NCI-H2227 (cell line): Measurements from ENCODE around the gene RASGEF1C.

Experiments used
- DNase-seq: peaks from one replicate; lab custom pipeline; 2025; ENCODE audit not compliant: unreplicated experiment; lab: John Stamatoyannopoulos, UW

The RASGEF1C gene

DNA sequence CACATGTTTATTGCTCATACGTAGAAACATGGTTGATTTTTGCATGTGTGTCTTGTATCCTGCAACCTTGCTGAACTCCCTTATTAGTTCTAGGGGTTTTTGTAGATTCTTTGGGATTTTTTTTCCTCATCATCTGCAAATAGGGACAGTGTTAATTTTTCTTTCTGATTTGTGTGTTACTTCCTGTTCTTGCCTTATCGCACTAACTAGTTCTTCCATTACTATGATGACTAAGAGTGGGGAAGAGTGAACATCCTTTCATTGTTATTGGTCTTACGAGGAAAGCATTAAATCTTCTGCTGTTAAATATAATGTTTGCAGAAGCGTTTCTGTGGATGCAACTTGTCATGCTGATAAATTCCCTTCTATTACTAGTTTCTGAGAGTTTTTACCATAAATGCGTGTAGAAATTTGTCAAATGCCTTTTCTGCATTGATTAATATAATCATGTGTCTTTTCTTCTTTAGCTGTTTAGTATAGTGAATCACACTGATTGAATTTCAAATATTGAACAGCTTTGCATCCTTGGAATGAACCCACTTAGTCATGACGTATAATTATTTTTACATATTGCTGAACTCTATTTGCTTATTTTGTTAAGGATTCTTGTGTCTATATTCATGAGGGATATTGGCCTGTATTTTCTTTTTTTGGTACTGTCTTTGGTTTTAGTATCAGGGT lies 105.4 kb downstream of the RASGEF1C start:
- DNase-seq = no peak

GRCh38 chr5:180102636-180103035 lies 106.4 kb downstream of the RASGEF1C start:
- DNase-seq = no peak

DNA sequence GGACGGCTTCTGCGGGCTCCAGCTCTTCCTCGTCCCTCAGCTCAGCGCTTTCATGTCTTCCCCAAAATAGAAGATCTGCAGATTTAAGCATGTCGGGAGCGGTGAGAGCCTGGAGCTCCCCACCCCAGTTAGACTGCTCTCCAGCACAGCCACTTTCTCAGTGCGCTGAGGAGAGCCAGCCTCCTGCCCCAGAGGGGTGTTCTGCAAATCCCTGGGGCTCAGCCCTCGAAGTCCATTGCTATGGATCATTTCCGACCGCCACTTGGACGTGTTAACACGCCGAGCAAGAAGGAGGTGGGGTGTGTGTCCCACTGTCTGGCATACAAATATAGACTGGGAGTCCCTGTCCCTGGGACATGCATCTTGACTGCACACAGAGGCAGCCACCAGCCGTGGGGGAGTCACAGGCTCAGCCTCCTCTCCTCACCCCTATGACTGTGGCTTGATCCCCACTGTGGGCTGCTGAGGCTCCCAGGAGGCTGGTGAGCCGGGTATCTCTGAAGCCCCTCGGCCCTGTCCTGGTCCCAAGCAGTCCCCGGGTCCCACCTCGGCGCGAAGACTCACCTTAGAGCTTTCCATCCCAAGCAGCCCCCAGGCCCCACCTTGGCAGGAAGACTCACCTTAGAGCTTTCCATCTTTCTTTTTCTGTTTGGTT lies 107.4 kb downstream of the RASGEF1C start:
- no peak for DNase-seq

GRCh38 chr5:180100621-180101450 lies 108.2 kb downstream of the RASGEF1C start:
- no peak for DNase-seq

DNA sequence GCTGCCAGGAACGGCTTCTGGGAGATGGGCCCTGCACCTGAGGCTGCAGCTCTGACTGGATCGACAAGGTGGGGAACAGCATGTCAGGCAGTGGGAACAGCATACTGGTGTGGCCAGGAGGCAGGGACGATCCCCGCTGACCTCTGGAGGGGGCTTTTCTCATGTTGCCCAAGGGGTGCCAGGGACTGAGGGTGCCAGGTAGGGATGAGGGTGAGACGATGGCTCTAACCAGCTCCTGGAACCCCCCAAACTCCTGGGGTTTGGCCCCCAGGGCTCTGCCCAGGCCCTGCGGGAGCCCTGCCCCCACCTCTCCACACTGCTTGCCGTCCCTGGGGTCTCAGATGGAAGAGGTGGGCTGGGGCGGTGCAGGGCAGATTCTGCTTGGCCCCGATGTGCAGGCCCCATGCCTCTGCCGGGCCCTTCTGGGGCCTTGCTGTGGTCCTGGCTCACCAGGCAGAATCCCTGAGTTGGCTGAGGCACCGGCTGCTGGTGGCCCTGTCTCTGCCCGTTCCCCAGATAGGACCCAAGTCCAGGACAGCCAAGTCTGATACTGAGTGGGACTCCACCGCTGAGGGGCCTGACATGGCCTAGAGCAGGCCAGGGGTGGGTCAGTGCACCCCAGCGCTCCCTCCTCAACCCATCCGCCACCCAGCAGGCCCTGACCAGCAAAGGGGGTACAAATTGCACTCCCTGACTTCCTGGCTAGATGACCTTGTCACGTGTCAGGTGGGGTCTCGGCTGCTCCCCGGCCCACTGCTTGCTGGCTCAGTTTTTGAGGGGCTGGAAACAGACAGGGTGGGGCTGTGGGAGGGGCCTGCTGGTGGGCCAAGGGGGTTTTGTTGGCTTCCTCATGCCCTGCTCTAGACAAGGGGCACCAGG lies 109.0 kb downstream of the RASGEF1C start:
- DNase-seq = no peak

DNA sequence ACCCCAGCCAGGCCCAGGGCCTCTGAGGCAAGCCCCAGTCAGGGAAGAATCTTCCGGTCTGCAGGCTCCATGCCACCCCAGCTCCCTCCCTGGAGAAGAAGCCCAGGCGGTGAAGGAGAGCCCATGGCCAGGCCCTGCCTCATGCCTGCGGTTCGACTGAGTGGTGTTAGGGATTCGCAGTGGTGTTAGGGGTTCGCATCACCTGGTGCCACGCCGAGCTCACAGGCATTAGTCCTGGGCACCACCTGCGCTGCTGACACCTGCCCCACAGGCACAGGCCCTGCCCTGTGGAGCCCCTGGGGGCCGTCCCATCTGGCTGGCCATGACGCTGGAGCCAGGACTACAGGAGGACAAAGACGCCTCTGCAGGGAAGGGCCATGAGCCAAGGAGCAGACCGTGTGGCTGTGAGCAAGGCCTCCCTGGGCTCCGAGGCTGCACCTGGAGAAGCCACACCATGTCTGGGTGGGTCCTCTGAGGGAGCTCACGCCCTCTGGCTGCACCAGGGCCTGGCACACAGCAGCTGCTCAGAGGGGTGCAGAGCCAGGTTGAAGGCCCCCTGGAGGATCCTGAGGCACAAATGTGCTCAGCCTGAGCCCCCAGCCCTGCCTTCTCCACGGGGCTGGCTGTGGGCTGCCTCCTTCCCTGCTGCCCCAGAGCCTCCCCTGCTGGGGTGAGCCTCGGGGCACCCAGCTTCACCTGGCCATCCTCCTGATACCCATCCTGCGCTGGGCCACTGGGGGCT lies 109.8 kb downstream of the RASGEF1C start:
- DNase-seq = no peak

DNA sequence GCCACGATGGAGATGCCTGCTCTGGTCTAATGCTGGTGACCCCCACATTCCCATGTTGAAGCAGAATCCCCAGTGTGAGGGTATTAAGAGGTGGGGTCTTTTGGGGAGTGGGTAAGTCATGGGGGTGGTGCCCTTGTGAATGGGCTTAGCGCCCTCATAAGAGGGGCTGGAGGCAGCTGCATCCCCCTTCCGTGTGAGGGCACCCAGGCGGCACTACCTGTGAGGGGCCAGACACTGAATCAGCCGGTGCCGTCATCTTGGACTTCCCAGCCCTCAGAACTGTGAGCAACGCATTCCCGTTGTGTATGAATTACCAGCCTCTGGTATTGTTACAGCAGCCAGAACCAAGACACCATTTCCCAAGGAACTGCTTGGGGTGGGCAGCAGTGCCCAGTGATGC lies 110.5 kb downstream of the RASGEF1C start:
- DNase-seq = no peak

GRCh38 chr5:180097926-180098325 lies 111.1 kb downstream of the RASGEF1C start:
- DNase-seq = no peak

DNA sequence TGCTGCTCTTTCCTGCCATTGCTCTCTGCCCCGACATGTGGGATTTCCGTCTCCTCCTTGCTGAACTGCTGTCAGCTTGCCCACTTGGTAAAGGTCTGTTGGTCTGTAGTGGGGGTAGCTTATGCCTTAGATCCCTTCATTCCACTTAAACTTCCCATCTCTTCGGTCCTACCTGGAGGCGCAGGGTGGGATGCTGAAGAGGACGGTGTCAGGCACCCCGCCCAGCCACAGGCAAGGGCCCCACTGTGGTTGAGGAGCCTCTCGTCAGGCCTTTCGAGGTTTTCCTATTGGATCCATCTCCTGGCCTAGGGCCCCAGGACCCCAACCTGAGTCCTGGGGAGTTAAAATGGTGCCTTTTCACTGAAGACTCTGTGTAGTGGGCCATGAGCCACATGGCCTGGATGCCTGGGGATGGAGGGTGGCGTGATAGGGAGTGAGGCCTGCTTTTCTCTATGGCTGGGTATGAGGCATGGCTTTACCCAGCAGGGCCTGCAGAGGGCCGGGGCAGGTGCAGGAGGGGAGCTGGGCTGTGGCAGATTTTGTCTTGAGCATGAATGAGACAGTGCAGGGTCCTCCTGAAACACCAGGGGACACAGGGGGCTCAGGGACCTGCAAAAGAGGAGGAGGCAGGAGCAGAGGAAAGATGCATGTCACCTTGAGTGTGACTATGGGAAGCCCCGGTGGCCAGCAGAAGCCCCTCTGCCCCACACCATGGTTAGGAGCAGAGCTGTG lies 111.7 kb downstream of the RASGEF1C start:
- DNase-seq = no peak

GRCh38 chr5:180096616-180097015 lies 112.4 kb downstream of the RASGEF1C start:
- DNase-seq = no peak

GRCh38 chr5:180095545-180095944 lies 113.5 kb downstream of the RASGEF1C start:
- no peak for DNase-seq

GRCh38 chr5:180093651-180094382 lies 115.2 kb downstream of the RASGEF1C start:
- peak; percentile 39 for DNase-seq

DNA sequence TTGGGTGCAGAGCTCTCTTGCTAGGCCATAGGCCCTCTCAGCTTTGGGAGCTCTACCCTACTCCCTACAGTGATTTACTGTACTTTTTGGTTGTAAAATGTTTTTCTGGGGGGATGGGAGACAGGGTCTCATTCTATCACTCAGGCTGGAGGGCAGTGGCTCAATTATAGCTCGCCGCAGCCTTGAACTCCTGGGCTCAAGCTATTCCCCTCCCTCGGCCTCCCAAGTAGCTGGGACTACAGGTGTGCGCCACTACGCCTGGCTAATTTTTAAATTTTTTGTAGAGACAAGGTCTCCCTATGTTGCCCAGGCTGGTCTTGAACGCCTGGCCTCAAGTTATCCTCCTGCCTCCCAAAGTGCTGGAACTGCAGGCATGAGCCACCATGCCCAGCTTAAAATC lies 115.8 kb downstream of the RASGEF1C start:
- no peak for DNase-seq

DNA sequence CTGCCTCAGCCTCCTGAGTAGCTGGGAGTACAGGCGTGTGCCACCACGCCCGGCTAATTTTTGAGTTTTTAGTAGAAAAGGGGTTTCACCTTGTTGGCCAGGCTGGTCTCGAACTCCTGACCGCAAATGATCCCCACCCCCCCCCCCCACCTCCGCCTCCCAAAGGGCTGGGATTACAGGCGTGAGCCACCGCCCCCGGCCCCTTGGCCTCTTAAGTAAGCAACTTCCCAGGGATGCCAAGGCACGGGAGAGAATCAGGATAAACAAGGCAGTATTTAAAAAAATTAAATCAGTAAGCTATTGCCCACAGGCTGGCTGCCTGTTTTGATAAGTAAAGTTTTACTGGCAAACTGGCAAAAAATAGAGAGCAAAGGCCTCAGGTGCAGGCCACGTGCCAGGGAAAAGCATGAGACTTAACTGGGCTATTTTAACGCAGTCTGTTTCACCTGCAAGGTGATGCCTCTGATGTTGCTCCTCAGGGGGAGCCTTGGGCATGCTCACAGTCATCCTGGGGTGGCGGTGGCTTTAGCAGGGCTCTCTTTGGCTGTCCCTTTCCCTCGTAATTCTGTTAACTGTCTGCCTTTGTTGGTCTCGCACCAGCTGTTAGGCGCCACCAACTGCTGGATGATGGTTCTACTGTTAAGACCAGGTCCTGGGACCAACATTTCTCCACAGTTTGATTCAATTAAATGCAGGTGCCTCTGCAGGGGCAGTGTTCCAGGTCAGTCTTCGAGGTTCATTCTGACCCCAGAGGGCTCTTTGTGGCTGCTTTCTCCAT lies 118.1 kb downstream of the RASGEF1C start:
- DNase-seq = peak; percentile 51

- DNase-seq = peak; percentile 93
Measured at GRCh38 chr5:180090098-180090768, 118.8 kb downstream of the RASGEF1C start.

GRCh38 chr5:180089628-180090027 lies 119.4 kb downstream of the RASGEF1C start:
- DNase-seq = peak; percentile 65

GRCh38 chr5:180088561-180088960 lies 120.5 kb downstream of the RASGEF1C start:
- DNase-seq = no peak
